ENCODE data around the gene STKLD1.
"Not testable (repeated sequence)": the region's sequence is repeated elsewhere in the genome, so short reads cannot be mapped to it uniquely, and the experiment has no call there.

STKLD1 gene

GRCh38 chr9:133362359-133363044 lies 13.7 kb upstream of the STKLD1 start:
- DNase-seq (ENCODE audit: low read depth), result no peak

- no peak for DNase-seq (ENCODE audit: low read depth)
Observed at GRCh38 chr9:133366435-133366834, 9.7 kb upstream of the STKLD1 start.

- no peak for DNase-seq (ENCODE audit: low read depth)
Observed at GRCh38 chr9:133367221-133367620, 8.9 kb upstream of the STKLD1 start.

GRCh38 chr9:133367778-133368177 lies 8.4 kb upstream of the STKLD1 start:
- no peak for DNase-seq (ENCODE audit: low read depth)

GRCh38 chr9:133368249-133368881 lies 7.8 kb upstream of the STKLD1 start:
- DNase-seq (ENCODE audit: low read depth), result peak; percentile 40

GRCh38 chr9:133369422-133369821 lies 6.7 kb upstream of the STKLD1 start:
- no peak for DNase-seq (ENCODE audit: low read depth)

- no peak for DNase-seq (ENCODE audit: low read depth)
Observed at GRCh38 chr9:133369933-133370332, 6.2 kb upstream of the STKLD1 start.

GRCh38 chr9:133370685-133371084 lies 5.5 kb upstream of the STKLD1 start:
- DNase-seq (ENCODE audit: low read depth), result no peak

- DNase-seq (ENCODE audit: low read depth), result no peak
Observed at GRCh38 chr9:133371261-133371711, 4.9 kb upstream of the STKLD1 start.

GRCh38 chr9:133372144-133372543 lies 4.0 kb upstream of the STKLD1 start:
- DNase-seq (ENCODE audit: low read depth), result peak; percentile 42

GRCh38 chr9:133374612-133375115 lies 1.5 kb upstream of the STKLD1 start:
- peak; percentile 56 for DNase-seq (ENCODE audit: low read depth)

GRCh38 chr9:133375116-133375723 lies 946 bp upstream of the STKLD1 start:
- peak; percentile 23 for DNase-seq (ENCODE audit: low read depth)

GRCh38 chr9:133377280-133377679 lies 1.1 kb downstream of the STKLD1 start:
- not testable (repeated sequence) for DNase-seq (ENCODE audit: low read depth)

GRCh38 chr9:133377721-133378216 lies 1.6 kb downstream of the STKLD1 start:
- peak; percentile 86 for DNase-seq (ENCODE audit: low read depth)

- no peak for DNase-seq (ENCODE audit: low read depth)
Observed at GRCh38 chr9:133378408-133378962, 2.3 kb downstream of the STKLD1 start.

GRCh38 chr9:133379153-133380086 lies 3.3 kb downstream of the STKLD1 start:
- DNase-seq (ENCODE audit: low read depth), result no peak

- no peak for DNase-seq (ENCODE audit: low read depth)
Observed at GRCh38 chr9:133380734-133381133, 4.6 kb downstream of the STKLD1 start.

GRCh38 chr9:133382507-133383141 lies 6.5 kb downstream of the STKLD1 start:
- DNase-seq (ENCODE audit: low read depth), result no peak

GRCh38 chr9:133383438-133383837 lies 7.3 kb downstream of the STKLD1 start:
- DNase-seq (ENCODE audit: low read depth), result no peak

- no peak for DNase-seq (ENCODE audit: low read depth)
Observed at GRCh38 chr9:133384736-133385321, 8.7 kb downstream of the STKLD1 start.

GRCh38 chr9:133385452-133385851 lies 9.3 kb downstream of the STKLD1 start:
- DNase-seq (ENCODE audit: low read depth), result no peak

Data from fibroblast of gingiva (primary cell).